Stimulated activated CD4-positive, alpha-beta T cell treated with anti-CD3 and anti-CD28 coated beads, Interleukin-15, amount 100 ng/mL, for 24 hours (primary cell): ENCODE measurements around the gene ENTREP1.

ENCODE experiments used
- DNase-seq: peaks from one replicate; pipeline ENCODE4 v3.0.0-alpha.2; 2020

ENTREP1 gene

DNA sequence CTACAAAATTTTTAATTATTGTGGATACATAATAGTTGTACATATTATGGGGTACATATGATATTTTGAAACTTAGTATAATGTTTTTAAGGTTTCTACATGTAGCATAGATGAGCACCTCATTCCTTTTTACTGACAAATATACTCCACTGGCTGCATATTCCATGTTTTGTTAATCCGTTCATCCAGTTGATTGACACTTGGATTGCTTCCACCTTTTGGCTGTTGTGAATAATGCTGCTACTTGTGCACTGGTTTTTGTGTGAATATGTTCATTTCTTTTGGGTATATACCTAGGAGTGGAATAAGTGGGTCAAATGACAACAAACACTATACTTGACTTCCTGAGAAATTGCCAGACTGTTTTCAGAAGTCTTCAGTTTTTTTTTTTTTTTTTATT, 2.8 kb upstream of the ENTREP1 start:
- no peak for DNase-seq

DNA sequence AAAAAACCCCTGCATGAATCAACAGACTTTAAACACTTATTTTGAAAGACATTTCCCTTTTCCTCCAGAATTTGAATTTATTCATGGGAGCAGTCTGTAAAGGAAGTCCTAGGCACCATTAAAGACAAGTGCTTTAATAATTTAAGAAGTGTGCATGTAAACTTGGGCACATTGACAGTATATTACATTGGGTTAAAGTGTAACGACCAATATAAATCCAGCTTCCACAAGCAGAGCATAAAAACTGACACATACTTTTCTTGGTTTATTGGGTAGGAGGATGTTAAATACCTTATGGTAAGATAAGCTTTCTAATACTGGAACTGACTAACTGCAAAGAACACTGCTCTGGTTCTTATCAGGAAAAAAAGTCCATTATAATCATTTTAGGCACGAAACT, 1.2 kb upstream of the ENTREP1 start:
- no peak for DNase-seq

DNA sequence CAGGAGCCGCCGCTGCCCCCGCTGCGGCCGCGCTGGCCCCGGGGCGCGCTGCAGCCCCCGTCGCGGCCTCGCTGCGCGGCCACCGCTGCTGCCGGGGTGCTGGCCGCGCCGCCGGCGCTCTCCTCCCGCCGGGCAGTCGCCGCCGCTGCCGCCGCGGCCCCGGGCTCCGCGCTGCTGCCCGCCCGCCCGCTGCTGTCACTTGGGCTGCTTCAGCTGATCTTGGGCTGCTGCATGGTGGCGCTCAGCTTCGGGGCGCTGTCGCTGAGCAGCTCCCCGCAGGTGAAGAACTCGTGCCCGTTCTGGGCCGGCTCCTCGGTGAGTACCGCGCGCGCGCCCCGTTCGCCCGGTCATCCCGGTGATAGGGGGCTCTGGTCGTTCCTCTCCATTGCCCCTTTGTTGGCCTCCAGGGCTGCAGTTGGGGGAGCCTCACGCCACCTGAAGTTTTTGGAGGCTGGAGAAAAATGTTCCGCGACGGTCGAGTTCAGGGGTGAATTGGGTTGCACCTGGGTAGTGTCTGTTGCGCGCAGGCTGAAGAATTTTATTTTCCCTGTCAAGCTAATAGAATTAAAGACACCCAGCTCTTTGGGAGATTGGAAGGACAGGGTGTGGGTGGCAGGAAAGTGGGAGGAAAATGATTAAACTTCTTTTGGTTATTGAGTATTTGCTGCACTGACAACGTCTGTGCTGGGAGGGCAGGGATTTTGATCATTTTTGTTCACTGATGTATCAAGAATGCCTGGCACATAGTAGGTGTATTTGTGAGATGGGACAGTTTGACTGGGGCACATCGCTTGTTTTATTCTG, 596 bp downstream of the ENTREP1 start:
- peak; percentile 9 for DNase-seq

DNA sequence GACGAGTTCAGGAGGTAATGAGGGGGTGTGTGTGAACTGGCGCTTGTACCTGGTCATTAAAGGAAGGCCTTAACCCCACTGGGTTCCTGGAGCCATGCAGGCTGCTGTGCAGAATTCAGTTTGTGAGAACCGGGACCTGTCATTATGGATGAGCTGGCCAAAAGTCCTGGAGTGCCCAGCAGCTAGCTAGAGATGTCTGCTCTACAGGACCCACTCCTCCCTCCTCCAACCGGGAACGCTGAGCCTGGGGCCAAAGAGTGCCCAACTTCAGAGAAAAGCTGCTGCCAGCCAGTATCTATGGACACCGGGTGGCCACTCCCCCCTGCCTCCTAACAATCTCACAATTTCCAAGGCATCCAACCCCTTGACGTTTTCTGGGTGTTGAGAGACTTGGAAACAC, 1.2 kb downstream of the ENTREP1 start:
- no peak for DNase-seq

DNA sequence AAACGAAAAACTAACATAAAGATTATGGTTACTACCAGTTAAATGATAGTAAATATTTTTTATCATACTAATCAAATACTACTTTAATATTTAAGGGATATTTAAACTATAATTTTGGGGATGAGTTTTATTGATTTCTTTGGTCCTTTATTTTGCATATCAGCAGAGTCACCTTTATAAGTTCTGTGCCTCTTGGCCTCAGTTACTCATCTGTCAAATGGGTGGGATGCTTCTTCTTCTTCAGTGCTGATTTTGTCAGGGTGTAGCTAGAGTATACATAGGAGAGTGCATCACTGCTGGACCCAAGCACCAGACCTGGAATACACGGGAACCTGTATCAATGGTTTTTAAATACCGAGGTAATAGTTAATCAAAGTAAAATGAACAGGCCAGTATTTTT, 5.6 kb downstream of the ENTREP1 start:
- no peak for DNase-seq

DNA sequence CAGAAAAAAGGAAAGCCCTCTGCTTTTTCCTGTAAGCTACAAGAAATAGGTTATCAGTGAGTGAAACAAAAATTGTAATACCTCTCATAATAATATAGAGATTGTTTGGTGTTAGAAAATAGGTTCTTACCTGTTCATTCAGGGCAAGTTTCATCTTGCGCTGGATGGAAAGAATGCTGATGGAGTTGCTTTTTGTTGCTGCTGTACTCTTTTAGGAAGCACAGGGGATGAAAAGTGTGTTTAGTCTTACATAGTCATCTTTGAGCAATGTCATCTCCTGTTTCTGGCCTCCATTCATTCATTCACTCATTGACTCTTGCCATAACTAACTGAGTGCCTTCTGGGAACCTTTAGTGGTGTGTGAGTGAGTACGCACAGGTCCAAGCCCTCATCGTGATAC, 6.4 kb downstream of the ENTREP1 start:
- no peak for DNase-seq

DNA sequence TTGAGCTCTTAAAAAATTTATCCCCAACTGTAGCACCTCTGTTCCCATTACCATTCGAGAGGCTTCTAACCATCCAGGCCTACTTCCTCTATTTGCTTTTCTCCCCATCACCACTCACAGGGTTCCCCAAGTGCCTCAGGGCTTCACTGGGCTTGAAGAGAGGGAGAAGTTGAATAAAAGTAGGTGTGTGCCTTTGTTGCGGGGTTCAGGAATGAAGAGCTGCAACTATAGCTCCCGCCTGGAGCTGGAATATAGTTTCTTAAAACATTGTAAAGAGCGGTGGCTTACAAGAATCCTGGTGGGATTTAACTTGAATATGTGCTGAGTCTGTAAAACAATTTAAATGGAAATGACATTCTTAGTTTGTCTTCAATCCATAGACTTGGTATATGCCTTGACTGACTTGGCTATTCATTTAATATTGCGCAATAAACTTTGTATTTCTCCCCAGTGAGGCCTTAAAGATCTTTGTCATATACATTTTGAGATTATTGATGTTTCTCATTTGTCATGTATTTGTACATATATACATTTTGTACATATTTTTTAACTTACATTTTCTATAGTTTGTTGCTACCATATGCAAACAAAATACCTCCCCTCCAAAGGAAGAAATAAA, 7.2 kb downstream of the ENTREP1 start:
- no peak for DNase-seq

DNA sequence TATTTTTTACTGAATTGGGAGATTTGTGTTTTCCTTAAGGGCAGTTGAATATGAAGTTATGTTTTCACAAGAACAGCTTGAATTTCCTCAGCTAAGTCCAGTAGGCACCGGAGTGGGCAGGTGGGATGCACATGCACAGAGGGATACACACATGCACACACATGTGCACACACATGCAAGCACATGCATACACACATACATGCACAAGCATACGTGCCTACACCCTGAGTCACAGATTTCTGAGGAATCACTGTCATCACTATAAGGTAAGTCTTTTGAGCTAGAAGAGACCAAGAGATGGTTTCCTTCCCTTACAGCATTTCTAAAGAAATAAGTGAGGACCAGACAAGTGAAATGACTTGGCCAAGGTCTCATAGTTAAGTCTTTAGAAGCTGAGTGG, 8.7 kb downstream of the ENTREP1 start:
- DNase-seq, result no peak

DNA sequence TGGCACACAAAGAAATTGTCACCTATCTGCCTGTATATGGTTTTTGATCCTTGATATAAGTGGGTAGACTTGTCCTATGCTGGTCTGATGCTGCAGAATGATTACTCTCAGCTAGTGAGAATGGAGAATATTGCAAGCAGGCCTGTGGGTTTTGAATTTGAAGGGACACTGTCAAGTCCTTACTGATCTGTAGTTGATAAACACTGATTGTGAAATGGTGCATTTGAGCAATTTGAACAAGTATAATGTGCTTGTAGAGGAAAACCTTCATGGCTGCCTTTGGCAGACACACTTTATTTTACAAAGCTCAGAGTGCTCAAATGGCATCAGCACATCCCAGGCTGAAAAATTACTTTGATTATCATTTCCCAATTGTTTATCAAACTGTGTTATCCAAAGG, 9.3 kb downstream of the ENTREP1 start:
- no peak for DNase-seq

DNA sequence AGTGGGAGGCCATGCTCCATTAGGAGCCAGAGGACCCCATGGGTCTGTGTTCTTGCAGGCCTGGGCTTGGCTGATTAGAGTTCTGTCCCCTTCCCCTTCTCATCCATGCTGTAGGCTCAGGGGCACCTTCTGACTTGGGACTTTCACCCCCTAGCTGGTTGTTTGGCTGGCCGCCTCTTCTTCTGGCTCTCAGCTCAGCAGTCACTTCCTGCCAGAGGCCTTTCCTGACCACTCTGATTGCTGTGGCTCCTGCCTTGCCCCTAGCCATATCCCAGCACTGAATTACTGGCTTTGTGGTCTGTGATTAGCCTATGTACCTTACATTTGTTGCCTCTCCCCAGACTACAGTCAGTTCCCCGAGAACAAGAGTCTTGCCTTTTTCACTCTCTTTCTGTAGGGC, 14.6 kb downstream of the ENTREP1 start:
- no peak for DNase-seq

DNA sequence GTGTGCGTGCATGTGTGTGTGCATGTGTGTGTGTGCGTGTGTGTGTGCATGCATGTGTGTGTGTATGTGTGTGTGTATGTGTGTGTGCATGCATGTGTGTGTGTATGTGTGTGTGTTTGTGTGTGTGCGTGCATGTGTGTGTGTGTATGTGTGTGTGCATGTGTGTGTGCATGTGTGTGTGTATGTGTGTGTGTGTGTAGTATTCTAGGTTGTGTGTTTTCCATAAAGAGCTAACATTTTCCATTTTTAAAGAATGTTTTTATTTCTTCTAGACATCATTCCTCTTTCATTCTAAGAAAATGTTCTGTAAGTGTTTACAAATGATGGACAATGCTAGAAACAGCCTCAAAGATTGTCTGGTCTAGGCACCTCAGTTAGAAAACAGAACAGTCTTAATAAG, 15.6 kb downstream of the ENTREP1 start:
- no peak for DNase-seq

DNA sequence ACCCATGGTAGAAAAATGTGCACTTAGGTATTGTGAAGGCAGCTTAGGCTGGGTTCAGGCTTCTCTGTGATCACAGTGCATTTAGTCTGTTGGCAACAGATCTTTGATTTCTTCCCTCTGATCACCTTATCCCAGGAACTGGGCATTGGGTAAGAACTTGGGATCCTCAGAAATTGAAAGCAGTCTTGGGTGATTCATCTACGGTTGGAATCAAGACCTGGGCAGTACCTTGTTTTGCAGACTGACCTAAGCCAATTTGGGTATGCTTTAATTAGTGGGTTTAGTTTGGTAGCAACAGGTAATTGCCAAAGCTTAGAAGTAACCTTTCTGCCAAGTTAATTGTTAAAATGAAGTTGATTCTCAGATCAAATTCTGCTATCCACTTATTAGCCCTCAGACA, 17.8 kb downstream of the ENTREP1 start:
- DNase-seq, result no peak

DNA sequence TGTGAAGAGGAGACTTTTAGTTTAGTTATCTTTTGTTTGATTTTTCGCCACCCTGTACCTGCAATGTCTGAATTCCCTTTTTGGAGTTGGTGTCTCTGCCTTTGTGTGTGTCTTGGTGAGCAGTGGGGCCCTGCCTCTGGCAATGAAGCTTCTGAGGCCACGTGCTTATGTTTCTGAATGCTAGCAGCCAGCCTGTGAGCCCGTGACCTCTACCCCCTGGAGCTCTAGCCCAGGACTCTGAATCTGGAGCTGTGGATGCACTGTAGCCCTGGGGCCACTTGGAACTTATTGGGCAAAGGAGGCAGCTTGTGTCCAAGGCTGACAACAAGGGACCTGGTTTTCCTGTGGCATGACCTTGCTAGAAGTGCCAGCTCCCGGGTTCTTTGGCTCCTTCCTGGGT, 19.4 kb downstream of the ENTREP1 start:
- DNase-seq, result no peak

DNA sequence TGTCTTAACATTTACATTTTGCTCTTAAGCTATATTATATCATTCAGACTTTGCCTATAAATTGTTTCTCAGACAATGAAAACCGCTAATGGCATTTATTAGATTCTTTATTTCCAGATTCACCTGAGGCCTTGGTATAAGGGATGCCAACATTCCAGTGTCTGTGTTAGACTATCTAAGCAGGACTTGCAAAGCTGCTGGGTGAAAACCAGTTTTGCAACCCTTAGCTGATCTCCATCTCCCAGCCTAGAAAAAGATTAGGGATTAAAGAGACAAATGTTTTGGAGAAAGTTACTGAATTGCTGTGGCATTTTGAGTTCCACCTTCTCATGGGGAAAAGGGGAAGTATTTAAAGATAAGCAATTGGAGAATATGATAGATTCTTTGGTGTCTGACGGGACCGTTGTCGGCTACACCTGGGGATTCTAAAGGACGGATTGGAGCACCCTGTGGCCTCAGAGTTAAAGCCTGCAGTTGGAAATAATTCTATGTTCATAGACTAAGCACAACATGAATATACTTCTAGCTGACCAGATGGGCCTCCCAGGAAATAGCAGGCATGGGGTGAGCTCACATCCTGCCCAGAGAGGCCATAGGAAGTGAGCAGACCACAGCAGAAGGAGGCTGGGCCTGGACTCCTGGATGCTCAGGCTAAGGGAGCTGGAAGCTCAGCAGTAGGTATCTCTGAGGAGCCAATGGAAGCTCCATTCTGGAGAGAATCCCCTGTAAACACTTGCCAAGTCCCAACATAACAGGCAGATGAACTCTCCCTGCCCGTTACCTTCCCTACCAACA, 21.8 kb downstream of the ENTREP1 start:
- no peak for DNase-seq

DNA sequence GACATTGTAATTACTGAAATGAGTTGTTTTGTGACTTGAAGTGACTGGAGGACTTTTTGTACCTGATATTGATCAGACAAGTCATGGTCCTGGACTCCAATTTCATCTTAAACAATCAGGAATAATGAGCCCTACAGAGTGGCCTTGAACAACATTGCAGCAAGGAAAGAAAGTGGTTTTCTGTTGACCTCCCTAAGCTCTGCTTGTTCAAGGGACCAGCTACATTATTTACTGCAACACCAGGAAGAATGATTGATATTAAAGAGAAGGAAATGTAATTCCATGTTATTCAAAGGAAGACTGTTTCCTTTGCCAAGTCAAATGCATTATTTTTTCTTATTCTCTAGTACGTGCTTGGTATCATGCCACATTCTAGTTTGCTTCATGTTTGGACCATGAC, 22.6 kb downstream of the ENTREP1 start:
- no peak for DNase-seq

DNA sequence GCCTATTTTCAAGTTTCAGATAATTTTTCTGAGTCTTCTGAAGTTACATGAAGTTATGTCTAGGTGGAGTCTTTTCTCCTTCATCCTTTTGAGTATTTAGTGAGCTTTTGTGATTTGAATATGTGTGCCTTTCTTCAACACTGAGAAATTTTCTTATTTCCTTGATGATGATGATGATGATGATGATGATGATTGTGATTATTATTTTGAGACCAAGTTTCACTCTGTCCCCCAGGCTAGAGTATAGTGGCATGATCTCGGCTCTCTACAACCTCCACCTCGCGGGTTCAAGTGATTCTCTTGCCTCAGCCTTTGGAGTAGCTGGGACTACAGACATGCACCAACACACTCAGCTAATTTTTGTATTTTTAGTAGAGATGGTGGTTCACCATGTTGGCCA, 26.2 kb downstream of the ENTREP1 start:
- no peak for DNase-seq

DNA sequence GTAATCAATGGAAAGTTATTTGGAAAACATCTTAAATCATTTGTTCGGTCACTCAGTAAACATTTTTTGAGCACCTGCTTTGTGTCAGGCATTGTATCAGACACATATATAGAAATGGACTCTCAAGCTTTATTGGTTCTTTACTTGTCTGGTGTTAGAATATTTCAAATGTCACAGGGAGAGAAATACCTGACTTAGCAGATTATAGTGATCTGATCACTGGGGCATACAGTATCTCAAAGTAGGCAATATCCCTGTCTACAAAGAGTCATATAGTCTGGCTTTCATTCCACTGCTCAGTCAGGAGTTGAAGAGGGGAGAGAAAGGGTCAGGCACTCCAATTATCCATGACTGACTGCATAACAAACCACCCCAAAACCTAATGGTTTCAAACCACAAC, 30.2 kb downstream of the ENTREP1 start:
- DNase-seq, result no peak

DNA sequence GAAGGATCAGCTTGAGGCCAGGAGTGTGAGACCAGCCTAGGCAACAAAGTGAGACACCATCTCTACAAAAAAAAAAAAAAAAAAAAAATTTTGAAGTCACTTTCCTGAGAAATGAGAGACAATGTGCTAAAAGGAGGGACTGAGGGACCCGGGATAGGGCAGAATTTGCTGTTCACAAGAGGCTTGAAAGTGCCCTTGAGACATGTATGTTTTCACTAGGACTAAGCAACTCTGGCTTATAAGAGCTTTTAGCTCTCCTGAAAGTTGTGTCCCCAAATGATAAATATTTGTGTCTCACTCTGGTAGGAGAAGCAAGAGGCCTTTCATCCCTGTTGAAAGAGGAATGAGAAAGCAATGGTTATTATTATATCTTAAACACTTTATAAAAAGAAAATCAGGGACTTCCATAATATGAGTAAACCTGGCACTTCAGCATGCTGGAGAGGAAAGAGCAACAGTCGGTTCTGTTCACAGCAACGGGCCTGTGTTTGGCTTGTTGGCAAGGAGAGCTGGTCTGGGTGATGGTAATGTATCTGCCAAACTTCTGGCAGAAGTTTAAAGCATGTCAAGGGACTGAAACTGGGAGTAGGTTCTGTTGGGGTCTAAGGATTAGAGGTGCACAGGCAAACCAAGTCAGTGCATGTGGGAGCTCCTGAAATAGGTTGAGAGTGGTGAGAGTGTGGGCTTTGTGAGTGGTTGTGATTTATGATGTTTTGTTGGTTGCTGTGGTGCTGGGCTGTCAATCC, 32.2 kb downstream of the ENTREP1 start:
- DNase-seq, result no peak

DNA sequence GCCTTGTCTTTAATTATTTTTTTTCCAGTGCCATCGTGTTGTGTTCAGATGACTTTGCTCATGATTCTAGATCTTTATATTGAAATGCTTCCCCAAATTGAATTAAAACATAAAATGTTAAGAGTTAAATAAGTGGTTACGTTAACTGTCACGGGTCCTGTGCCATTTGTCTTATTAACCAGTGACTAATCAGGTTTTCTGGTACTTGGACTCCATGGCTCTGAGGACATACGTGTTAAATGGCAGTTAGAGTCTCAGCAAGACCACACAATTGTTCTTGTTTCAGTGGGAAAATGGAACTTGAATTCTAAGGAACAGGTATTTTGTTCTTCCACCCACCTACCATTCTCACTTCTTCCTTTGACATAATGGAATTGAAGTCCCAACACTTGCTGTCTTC, 32.8 kb downstream of the ENTREP1 start:
- DNase-seq, result no peak

DNA sequence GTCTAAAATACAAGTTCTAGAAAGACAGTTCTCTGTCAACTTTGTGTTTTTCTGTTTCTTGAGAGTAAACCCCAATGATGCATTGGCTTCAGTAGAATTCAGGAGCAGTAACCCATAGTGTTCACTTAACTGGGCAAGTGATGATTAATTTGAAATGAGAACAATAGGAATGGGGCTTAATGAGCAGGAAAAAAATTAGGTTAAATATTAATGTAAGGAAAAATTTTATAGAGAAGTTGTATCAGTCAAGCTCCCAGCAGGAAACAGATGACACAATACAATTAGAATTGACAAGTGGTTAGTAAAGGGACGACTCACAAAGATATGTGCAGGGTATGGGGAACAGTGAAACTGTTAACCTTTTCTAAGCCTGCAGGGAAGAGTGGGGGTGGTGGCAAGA, 38.2 kb downstream of the ENTREP1 start:
- no peak for DNase-seq

DNA sequence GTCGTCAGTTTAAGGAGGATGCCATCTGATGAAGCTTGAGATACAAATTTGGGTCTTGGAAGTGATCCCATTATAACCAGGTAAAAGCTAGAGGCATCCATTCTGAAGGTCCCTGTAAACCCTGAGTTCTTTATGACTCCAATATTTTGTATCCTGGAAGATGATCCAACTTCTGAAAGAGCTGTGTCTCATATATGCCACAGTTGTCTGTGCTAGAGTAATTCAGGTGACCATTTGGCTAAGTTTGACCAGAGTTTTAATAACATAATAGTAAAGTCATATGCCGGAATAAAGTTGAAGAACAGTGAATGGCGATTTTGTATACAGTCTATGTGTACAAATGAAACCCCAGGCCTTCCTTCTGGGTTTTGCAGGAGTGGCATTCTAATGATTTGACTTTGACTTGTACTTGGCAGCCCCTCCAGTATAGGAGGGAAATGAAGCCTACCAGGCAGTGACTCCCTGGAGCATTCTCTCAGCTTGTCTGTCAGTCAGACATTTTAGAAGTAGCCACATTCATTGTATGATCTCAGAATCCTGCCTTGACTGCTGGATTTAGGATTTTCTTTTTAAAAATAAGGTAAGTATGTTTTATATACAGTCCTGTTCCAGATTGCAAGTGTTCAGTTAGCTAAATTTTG, 39.6 kb downstream of the ENTREP1 start:
- DNase-seq, result no peak

DNA sequence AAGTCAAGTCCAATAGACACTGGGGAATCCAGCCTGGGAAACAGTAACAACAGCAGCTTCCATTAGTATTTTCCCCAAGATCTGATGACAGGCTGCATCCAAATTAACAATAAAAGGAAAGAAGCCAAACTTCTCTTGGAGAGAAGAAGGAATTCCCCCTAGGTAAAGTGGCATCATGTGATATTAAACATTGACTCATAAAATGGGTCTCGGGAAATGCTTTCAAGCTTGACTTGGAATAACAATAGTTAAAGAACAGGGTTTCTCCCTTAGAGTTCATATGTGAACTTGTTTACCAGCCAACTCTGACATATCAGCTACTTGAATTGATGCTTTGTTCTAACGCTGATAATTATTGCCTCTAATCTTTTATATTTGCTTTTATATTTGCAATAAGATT, 45.4 kb downstream of the ENTREP1 start:
- DNase-seq, result no peak

DNA sequence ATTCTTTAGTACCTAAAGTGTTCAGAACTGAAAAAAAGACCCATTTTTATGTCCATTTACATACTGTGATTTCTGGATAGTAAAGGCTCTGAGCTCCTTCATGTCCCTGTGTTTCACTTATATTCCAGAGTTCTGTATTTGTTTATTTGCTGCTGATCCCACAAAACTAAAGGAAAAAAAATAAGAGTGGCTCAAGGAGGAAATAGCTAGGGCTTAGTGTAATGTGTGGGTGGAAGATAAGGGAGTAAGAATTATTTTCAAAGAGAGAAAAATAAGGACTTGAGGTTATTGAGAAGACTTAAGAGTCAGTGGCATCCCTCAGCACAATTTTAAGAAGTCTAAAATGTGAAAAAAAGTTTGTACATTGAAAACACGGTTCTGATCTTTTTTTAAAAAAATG, 46.0 kb downstream of the ENTREP1 start:
- DNase-seq, result no peak
